Stimulated activated CD4-positive, alpha-beta T cell treated with anti-CD3 and anti-CD28 coated beads, TNF-alpha, amount 100 ng/mL, for 1 hour (primary cell): ENCODE measurements around the gene SNIP1.
A peak's percentile ranks its signal among the peaks of the same experiment; 100 is the strongest.
"Not testable (repeated sequence)": the region's sequence is repeated elsewhere in the genome, so short reads cannot be mapped to it uniquely, and the experiment has no call there.

Experiments
- DNase-seq, 3 donors: peaks; one replicate each; pipeline ENCODE4 v3.0.0-alpha.2; 2020; ENCODE audit warnings: low read depth in 3 of 3, low spot score in 1 of 3

The SNIP1 gene

DNA sequence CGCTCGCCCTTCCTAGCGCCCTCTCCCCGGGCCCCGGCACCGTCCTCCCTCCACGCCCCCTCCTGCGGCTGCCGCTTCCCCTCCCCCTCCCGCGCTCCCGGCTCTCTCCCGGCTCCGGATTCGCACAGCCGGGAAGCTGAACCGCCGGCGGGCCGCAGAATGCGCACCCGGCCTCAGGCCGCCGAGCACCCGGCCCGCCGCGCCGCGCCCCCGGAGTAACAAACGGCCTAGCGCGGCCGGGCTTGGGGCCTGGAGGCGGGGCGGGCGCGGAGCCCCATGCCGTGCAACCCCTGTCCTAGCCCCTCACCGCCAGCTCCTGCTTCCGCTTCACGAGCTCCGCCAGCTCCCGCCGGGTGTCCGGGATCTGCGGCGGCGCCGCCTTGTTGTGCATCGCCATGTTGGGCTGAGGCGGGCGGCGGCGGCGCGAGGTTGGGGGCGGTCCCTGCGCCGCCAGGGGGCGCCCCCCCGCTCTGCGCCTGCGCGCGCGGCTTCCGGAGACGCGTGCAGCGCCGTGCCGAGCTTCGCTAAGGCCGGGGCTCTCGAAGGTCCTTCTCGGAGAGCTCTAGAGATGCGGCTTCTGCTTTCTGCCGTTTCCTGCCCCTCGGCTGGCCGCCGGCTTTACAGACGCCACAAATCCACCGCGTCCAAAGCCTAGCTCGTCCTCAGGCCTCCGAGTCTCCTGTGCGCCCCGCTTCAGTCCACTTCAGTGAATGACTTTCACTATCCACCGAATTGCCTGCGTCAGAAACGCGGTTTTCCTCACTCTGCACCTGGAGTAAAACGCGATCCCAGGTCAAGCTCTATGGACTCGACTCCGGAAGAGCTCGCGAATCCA is 39.5 kb downstream of the SNIP1 start, which contains the start of gene MEAF6:
MEAF6 (minus strand) TSS at position 417 of the 835 bp plus-strand sequence; CDS start at position 397, 20 bp downstream.
- peak; percentile 46 to 80 (median 71) for DNase-seq

DNA sequence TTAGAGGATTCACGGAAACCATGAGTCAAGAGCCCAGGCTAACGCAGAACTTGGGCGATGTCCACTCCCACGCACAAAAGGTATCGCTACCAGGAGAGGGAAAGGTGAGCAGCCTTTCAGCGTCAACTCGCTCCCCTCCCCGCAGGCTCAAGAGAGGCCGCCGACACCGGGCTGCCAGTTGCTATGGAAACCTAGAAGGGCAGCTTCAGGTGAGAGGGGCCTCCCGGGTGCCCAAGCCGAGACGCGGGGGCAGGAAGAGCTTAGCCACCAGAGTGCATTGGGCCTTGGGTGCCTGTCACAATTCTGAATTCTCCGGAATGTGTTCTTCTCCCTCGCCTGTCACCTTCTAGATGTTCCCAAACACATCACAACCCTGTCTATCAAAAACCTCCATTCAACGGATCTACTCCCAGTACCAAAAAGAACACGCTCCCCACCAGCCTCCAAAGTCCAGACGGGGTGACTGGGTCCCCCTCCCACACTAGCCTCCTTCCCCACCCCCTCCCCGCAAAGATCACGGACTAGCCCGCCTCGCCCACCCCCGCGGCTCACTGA is 40.2 kb downstream of the SNIP1 start:
- peak in 1 of 3 donors; percentile 49 for DNase-seq

DNA sequence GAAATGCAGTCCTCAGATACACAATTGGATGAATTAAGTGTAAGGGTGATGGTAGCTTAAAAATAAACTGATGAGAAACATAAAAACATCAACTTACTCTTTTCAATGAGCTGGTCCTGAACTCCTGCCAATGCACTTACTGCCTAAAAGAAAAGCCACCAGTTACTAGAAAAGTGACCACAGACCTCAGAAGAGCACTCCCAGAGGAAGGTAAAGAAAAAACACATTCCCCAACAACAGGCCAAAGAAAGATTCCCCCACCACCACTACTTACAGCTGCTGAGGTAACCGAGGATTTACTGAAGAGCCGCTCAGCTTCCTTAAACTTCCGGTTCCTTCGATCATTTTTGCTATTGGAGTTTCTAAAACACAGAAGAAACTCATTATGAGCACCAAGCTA is 44.9 kb downstream of the SNIP1 start:
- no peak for DNase-seq

DNA sequence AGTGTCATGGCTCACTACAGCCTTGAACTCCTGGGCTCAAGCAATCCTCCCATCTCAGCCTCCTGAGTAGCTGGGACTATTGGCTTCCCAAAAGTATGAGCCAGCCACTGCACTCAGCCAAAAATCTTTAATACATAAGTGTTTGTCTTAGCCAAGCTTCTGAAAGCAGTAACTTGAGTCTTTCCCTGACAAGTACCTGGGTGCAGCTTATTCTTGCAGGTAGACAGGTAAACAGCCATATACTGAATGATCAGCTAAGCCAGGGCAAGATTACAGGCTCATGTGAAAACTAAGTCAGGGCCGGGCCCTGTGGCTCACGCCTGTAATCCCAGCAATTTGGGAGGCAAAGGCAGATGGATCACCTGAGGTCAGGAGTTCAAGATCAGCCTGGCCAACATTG is 47.4 kb downstream of the SNIP1 start:
- DNase-seq: no peak

DNA sequence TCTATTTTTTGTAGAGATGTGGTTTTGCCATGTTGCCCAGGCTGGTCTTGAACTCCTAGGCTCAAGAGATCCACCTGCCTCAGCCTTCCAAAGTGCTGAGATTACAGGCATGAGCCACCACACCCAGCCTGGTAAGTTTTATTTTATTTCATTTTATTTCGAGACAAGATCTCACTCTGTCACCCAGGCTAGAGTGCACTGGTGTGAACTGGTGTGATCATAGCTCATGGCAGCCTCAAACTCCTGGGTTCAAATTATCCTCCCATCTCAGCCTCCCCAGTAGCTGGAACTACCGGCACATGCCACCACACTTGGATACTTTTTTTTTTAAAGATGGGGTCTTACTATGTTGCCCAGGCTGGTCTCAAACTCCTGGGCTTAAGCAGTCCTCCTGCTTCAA is 51.3 kb downstream of the SNIP1 start:
- DNase-seq: not testable (repeated sequence)

DNA sequence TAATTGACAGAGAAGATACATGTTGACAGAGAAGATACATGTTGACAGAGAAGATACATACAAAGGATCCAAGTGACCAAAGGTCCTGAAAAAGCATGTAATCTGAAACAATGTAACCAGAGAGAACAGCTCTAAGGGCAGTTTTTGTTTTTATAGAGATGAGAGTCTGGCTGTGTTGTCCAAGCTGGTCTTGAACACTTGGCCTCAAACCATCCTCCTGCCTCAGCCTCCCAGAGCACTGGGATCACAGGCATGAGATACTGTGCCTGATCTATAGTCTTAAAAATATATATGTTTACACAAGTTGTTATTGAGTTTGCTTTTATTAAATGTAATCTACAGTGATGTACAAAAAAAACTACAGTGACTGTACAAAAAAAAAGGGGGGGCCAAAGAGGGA is 52.0 kb downstream of the SNIP1 start:
- no peak for DNase-seq

DNA sequence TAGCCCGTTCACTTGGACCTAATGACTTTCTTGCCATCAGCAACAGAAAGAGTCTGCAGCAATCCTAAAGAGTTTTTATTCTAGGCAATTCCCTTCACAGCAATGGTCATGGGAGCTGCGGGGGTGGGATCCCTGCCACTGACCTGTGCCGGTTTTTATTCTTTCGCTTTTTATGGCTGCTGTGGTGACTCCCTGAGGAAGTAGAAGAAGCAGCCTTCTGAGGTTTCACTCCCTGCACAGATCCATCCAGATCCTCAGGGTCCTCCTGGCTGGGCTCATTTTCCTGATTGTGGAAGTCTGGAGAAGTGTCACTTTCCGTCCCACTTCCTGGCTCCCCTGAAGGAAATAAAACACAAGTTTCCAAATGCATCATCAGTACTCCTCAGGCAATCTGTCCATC is 52.4 kb downstream of the SNIP1 start:
- no peak for DNase-seq

DNA sequence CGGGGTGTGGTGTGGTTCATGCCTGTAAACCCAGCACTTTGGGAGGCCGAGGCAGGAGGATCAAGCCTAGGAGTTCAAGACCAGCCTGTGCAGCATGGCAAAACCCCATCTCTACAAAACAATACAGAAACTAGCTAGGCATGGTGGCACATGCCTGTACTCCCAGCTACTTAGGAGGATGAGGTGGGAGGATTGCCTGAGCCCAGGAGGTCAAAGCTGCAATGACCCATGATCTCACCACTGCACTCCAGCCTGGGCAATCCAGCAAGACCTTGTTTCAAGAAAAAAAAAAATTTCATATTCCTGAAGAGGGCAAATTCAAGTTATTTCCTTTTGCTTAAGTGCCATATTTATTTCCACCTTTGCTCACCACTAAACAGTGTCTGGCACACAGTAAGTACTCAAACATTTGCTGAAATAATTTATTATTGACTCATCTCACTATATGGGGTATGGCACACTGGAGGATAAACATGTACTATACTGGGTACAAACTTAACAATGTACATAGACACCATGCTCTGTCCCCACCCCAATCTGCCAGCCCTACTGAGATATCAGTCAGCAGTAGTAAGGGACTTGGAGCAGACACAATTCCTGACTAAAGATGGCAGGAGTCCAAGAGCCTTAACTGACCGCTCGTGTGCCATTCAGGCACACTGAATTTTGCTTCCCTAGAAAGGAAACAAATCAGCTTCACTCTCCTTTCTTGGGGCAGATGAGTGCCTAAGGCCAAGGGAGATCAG is 55.0 kb downstream of the SNIP1 start:
- no peak for DNase-seq

DNA sequence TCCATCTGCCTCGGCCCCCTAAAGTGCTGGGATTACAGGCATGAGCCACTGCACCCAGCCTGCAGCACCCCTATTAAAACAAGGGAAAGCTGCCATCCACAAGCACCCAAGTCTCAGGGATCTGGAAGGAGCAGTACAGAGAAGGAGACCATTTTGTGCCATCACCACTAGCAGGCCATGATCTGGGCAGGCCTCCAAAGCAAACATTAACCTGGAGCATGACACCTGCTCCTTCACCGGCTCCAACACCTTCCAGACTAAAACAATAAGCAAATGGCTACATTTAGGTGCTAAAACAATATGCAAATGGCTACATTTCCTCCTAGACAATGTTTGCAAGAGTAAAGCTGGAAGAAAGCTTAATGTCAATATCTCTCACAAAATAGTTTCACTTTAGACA is 56.3 kb downstream of the SNIP1 start:
- no peak for DNase-seq

DNA sequence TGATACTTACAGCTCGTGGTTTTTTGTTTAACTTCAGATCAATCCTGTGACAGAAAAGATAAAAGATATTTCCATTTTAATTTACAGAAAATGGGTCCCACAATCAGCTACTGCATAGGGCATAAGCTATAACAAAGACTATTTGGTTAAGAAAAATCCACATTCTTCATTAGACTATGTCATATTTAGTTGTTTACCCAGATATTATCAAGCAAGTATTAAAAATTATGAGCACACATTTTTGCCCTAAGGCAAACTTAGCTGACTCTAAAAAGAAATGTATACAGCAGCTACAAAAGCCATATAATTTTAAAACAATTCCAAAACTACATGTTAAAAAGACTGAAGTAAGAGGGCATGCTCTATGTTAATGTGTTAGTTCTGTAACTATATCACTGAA is 58.2 kb downstream of the SNIP1 start:
- no peak for DNase-seq

DNA sequence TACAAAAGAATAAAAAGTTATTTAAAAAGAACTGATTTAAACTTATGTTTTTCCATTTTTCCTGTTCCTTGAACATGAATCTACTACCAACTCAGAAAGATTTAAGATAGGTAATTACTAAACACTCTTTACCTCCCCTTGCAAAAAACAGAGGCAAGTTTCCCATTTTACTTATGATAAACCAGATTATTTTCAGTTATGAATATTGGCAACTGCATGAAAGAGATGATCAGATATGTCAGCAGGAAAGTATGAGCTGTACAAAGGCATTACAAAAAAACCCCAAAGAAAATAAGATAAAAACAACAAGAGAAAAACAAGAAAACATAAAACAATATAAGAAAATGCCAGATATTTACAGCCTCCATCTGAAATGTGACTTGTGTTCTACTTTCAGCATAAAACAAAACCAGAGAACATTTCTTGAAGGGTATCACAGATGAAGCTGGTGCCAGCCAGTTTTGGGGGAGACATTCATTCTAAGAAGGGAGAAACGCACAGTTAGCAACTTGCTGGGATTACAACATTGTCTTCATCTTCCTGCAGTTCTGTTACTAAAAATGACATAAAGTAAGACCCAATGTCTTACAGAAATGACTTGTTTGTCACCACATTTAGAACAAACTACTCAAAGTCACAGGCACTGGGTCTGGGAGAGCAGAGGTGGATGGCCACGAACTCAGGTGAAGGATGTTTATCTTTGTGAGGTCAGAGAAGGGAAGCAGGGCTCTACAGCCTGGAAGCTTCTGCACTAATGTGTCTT is 60.6 kb downstream of the SNIP1 start:
- no peak for DNase-seq

DNA sequence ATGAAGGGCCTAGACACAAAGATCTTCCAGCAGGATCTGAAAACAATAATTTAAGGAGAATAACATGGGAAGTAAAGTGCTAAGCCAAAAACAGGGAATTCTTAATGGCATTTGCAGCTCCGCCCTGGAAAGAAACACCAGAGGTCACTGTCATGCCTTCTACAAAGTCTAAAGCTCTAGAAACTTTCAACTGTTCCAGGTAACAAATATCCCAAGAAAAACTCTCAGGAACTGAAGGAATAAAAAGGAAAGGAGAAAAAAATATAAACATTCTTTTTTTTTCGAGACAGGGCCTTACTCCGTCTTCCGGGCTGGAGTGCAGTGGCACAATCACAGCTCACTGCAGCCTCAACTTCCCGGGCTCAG is 66.5 kb downstream of the SNIP1 start:
- no peak for DNase-seq

DNA sequence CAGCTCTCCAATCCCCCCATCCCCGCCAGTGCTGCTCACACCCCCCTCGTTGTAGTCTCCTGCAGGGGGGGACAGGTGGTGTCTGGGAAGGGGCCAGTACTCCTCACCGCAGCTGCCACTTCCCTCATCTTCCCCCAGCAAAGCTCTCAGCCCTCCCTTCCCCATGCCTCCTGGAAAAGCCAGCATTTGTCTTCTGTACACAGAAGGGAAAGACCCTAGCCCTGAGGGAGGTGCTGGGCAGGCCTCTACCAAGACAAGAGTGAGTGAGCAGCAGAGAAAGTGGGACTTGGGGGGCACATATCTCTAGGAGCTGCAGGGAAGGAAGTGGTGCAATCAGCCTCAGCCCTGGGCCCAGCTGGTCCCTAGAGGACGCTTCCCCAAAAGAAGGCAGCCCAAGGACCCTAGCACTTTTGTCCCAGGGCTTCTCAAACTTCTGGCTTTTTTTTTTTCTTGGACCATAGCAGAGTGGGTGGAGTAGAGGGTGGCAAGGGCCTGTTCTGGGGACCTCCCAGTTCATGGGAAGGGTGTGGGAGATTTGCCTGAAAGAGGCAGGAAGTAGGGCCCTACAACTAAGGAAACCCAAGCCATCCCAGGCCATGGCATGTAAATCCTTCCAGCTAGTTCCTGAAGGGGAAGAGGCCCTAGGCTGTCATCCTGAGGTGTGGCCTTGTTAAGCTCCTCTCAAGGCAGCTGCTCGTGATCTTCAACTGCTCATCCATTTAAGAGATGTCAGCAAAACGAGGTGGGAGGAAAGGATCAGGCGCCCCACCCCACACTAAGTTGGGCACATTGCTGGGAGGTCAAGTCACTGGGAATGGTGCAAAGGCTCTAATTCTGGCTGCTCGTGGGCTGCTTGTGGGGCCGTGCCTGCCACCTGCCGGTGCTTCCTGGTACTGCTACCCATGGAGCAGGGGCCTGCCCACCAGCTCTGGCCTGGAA is 67.1 kb downstream of the SNIP1 start:
- DNase-seq: peak in 2 of 3 donors; percentile 66 to 83

DNA sequence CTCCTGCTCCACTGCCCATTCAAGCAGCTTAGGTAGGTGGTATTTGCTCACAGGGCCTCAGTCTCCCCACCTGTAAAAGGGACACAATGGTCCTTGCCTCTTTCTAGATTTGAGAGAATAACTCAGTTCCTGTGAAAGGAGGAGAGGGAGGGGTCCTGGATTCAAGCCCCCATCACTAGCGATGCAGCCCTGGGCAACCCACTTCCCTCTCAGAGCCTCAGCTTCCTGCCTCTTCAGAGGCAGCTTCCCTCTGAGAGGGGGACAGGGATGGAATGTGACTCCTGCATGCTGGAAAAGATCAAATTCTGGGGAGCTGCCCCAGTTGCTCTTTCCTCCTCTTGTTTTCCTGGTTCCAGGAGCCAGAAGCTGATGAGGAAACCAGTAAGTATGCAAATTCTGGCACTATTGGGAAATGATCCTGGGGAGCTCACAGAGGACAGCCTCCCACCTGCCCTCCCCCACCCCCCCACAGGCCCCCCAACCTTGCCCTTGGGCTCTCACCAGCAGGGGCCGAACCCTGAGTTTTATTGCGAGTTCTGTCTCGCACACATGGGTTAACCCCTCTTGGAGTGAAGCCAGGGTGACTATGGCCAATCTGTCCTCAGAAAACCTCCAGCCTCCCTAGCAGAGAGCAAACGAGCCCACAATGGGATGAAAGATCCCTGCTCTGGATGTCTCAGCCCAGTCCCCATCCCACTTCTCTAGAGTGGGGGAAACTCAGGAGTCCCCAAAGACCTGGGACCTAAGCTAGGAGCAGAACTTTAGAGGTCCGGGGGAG is 68.0 kb downstream of the SNIP1 start:
- no peak for DNase-seq
